Keratinocyte (primary cell): ENCODE measurements around the gene ZNF292.

ENCODE experiments used
- CTCF ChIP-seq, 3 experiments: IDR thresholded peaks in 1 of 3; conservative IDR thresholded peaks in 1 of 3; optimal IDR thresholded peaks in 1 of 3; 2 replicates in 2 of 3; 3 replicates in 1 of 3; pipeline versions ENCODE3 to v1.5.1; 2011; ENCODE audit warnings: low read length in 3 of 3, mild to moderate bottlenecking in 3 of 3, moderate library complexity in 2 of 3, control low read depth in 1 of 3, inconsistent platforms in 1 of 3; ENCODE audit not compliant: insufficient read depth in 2 of 3; ENCODE audit errors: extremely low read depth in 1 of 3
- EZH2 ChIP-seq: IDR thresholded peaks from one replicate; pipeline ENCODE4 v1.6.1; 2012; ENCODE audit warnings: inconsistent platforms, mild to moderate bottlenecking, low read length, moderate library complexity

DNA sequence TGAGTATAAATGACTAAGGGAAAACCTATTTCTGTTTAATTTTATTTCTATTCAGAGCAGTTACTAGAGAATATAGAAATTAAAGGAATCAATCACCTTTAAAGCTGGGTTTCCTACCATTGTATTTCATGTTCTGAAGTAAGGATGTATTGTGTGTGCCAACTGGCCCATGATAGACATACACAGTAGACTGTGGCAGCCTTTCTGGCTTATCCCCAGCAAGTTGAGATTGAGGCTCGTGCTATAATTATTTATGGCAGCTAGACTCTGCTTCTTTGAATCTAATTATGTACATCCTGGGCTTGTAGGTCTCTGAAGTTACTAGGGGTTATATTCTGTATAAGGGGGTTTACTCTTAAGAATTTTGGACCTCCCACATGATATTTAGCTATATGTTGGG is 44.4 kb downstream of the ZNF292 start:
- TF ChIP-seq CTCF (optimal IDR thresholded peaks at IDR 0.05 in 1 of 3, IDR thresholded peaks at IDR 0.05 in 1 of 3, conservative IDR thresholded peaks at IDR 0.05 in 1 of 3; ENCODE audit: extremely low read depth in 1 of 3, insufficient read depth in 2 of 3, low read length in 3 of 3) = no peak
- no peak for TF ChIP-seq EZH2
